ENCODE data around the gene APLF.

Gene APLF

GRCh38 chr2:68467077-68467960, at the start of gene APLF, which contains the start of gene FBXO48:
Gene APLF, plus strand, starts transcription at chr2:68467585. Its CDS starts 147 bp downstream, at chr2:68467732.
Gene FBXO48, minus strand, starts transcription at chr2:68467294. Its CDS starts 2,149 bp downstream, at chr2:68465145.
- peak within 1 kb of the TSS; percentile 88 for H3K4me3 ChIP-seq (ENCODE audit: low read depth, low read length)
- no peak for TF ChIP-seq CTCF (IDR thresholded peaks at IDR 0.05; ENCODE audit: low read depth, low read length)
- peak; percentile 63 for TF ChIP-seq POLR2A (IDR thresholded peaks at IDR 0.05; ENCODE audit: extremely low read depth, insufficient read length)
- DNase-seq (ENCODE audit: low read depth): peak; percentile 100

GRCh38 chr2:68417926-68418325, 49.5 kb upstream of the APLF start:
- DNase-seq (ENCODE audit: low read depth): peak; percentile 72

GRCh38 chr2:68418419-68418818, 49.0 kb upstream of the APLF start:
- no peak for DNase-seq (ENCODE audit: low read depth)
- H3K4me3 ChIP-seq (ENCODE audit: low read depth, low read length): no peak overlapping the region
- TF ChIP-seq MAX (IDR thresholded peaks at IDR 0.05; ENCODE audit: low read depth, low read length): no peak

More at GRCh38 chr2:68417926-68418325, 49.5 kb upstream of the APLF start:
- TF ChIP-seq MAX (IDR thresholded peaks at IDR 0.05; ENCODE audit: low read depth, low read length) (no peak), POLR2A (IDR thresholded peaks at IDR 0.05; ENCODE audit: extremely low read depth, insufficient read length) (no peak), MYC (IDR thresholded peaks at IDR 0.05; ENCODE audit: low read depth, low read length) (no peak), CTCF (IDR thresholded peaks at IDR 0.05; ENCODE audit: low read depth, low read length) (no peak)
- H3K4me3 ChIP-seq (ENCODE audit: low read depth, low read length): no peak overlapping the region

- peak; percentile 42 for DNase-seq (ENCODE audit: low read depth)
- no peak overlapping the region for H3K4me3 ChIP-seq (ENCODE audit: low read depth, low read length)
- TF ChIP-seq CTCF (IDR thresholded peaks at IDR 0.05; ENCODE audit: low read depth, low read length) (peak; percentile 3), MAX (IDR thresholded peaks at IDR 0.05; ENCODE audit: low read depth, low read length) (no peak), MYC (IDR thresholded peaks at IDR 0.05; ENCODE audit: low read depth, low read length) (no peak), POLR2A (IDR thresholded peaks at IDR 0.05; ENCODE audit: extremely low read depth, insufficient read length) (no peak)
Measured at GRCh38 chr2:68418855-68419254, 48.5 kb upstream of the APLF start.

- no peak overlapping the region for H3K4me3 ChIP-seq (ENCODE audit: low read depth, low read length)
- peak; percentile 94 for DNase-seq (ENCODE audit: low read depth)
- TF ChIP-seq MAX (IDR thresholded peaks at IDR 0.05; ENCODE audit: low read depth, low read length): peak; percentile 77
- no peak for TF ChIP-seq CTCF (IDR thresholded peaks at IDR 0.05; ENCODE audit: low read depth, low read length)
- TF ChIP-seq POLR2A (IDR thresholded peaks at IDR 0.05; ENCODE audit: extremely low read depth, insufficient read length): no peak
- peak; percentile 88 for TF ChIP-seq MYC (IDR thresholded peaks at IDR 0.05; ENCODE audit: low read depth, low read length)
Measured at GRCh38 chr2:68420254-68420910, 47.0 kb upstream of the APLF start.

GRCh38 chr2:68423966-68424650, 43.3 kb upstream of the APLF start:
- DNase-seq (ENCODE audit: low read depth): peak; percentile 98

More at GRCh38 chr2:68423966-68424650, 43.3 kb upstream of the APLF start:
- peak overlapping the region; percentile 21 for H3K4me3 ChIP-seq (ENCODE audit: low read depth, low read length)
- no peak for TF ChIP-seq POLR2A (IDR thresholded peaks at IDR 0.05; ENCODE audit: extremely low read depth, insufficient read length)
- no peak for TF ChIP-seq MYC (IDR thresholded peaks at IDR 0.05; ENCODE audit: low read depth, low read length)
- no peak for TF ChIP-seq MAX (IDR thresholded peaks at IDR 0.05; ENCODE audit: low read depth, low read length)
- TF ChIP-seq CTCF (IDR thresholded peaks at IDR 0.05; ENCODE audit: low read depth, low read length): no peak
